Measurements from ENCODE around the gene HPRT1.

GRCh38 chrX:134480061-134480460 is 20.1 kb downstream of the HPRT1 start:
- TF ChIP-seq CTCF (conservative IDR thresholded peaks at IDR 0.05; ENCODE audit: low read depth, low read length) (no peak), EZH2phosphoT487 (IDR thresholded peaks at IDR 0.05; ENCODE audit: borderline replicate concordance, low read length) (no peak)

Data from PC-3 (cell line).